IPS DF 4.7 (cell line): Measurements from ENCODE around the gene DHRS11.
"Not testable (repeated sequence)": the region's sequence is repeated elsewhere in the genome, so short reads cannot be mapped to it uniquely, and the experiment has no call there.

Experiments used
- DNase-seq: peaks from one replicate; pipeline ENCODE4 v3.0.0-alpha.2; 2013; ENCODE audit warnings: low spot score; ENCODE audit errors: extremely low read depth

Gene DHRS11

GRCh38 chr17:36593656-36594316 is 2.1 kb downstream of the DHRS11 start:
- no peak for DNase-seq

GRCh38 chr17:36594626-36595401 is 3.1 kb downstream of the DHRS11 start:
- no peak for DNase-seq

- DNase-seq, result no peak
Measured at GRCh38 chr17:36597226-36597625, 5.5 kb downstream of the DHRS11 start.

- DNase-seq, result no peak
Measured at GRCh38 chr17:36597866-36598777, 6.4 kb downstream of the DHRS11 start.

- DNase-seq, result no peak
Measured at GRCh38 chr17:36598951-36599401, 7.3 kb downstream of the DHRS11 start.

GRCh38 chr17:36599546-36600250 is 8.0 kb downstream of the DHRS11 start:
- no peak for DNase-seq

- no peak for DNase-seq
Measured at GRCh38 chr17:36600465-36600864, 8.8 kb downstream of the DHRS11 start.

GRCh38 chr17:36600936-36601302 is 9.2 kb downstream of the DHRS11 start:
- DNase-seq, result no peak

- DNase-seq, result no peak
Measured at GRCh38 chr17:36601303-36602029, 9.8 kb downstream of the DHRS11 start, which contains the start of gene MRM1. Gene MRM1, plus strand, starts transcription at chr17:36601583. Its CDS starts 228 bp downstream, at chr17:36601811.

- DNase-seq, result no peak
Measured at GRCh38 chr17:36602030-36602748, 10.5 kb downstream of the DHRS11 start.

GRCh38 chr17:36602924-36603384 is 11.3 kb downstream of the DHRS11 start:
- no peak for DNase-seq

- not testable (repeated sequence) for DNase-seq
Measured at GRCh38 chr17:36605028-36605427, 13.3 kb downstream of the DHRS11 start.

- DNase-seq, result no peak
Measured at GRCh38 chr17:36608280-36608679, 16.6 kb downstream of the DHRS11 start.

- no peak for DNase-seq
Measured at GRCh38 chr17:36608794-36609497, 17.3 kb downstream of the DHRS11 start.

GRCh38 chr17:36609498-36609862 is 17.8 kb downstream of the DHRS11 start:
- DNase-seq, result no peak

GRCh38 chr17:36610474-36610873 is 18.8 kb downstream of the DHRS11 start:
- DNase-seq, result no peak

- DNase-seq, result no peak
Measured at GRCh38 chr17:36611345-36612072, 19.8 kb downstream of the DHRS11 start.

GRCh38 chr17:36612323-36612722 is 20.6 kb downstream of the DHRS11 start:
- no peak for DNase-seq
